Glutamatergic neuron (in vitro differentiated cells): Measurements from ENCODE around the gene CROCC2. TPM values are rescaled to one million over a fixed set of nuclear protein-coding genes. Genes with fewer than 3 reads are reported as not detected.
A peak's percentile ranks its signal among the peaks of the same experiment; 100 is the strongest.

ENCODE experiments used
- DNase-seq: peaks from one replicate; pipeline ENCODE4 v3.0.0; 2022
- H3K27ac Mint-ChIP-seq: one replicate; pipeline ENCODE4 v1.8.0; 2020; ENCODE audit warnings: mild to moderate bottlenecking, mixed read lengths, inconsistent platforms; ENCODE audit not compliant: unreplicated experiment
- H3K27me3 Mint-ChIP-seq: one replicate; pipeline ENCODE4 v1.8.0; 2020; ENCODE audit warnings: mild to moderate bottlenecking, moderate library complexity, mixed read lengths, inconsistent platforms; ENCODE audit not compliant: unreplicated experiment
- H3K36me3 Mint-ChIP-seq: one replicate; pipeline ENCODE4 v1.8.0; 2020; ENCODE audit warnings: mild to moderate bottlenecking, mixed read lengths, inconsistent platforms; ENCODE audit not compliant: unreplicated experiment
- H3K4me1 Mint-ChIP-seq: one replicate; pipeline ENCODE4 v1.8.0; 2020; ENCODE audit warnings: mild to moderate bottlenecking, low read depth, mixed read lengths, inconsistent platforms; ENCODE audit not compliant: unreplicated experiment
- H3K4me3 Mint-ChIP-seq: one replicate; pipeline ENCODE4 v1.8.0; 2020; ENCODE audit warnings: mild to moderate bottlenecking, mixed read lengths, inconsistent platforms; ENCODE audit not compliant: unreplicated experiment
- H3K9me3 Mint-ChIP-seq: one replicate; pipeline ENCODE4 v1.8.0; 2020; ENCODE audit warnings: mild to moderate bottlenecking, moderate library complexity, mixed read lengths, inconsistent platforms; ENCODE audit not compliant: unreplicated experiment
- CTCF ChIP-seq: fragments of 200-600 bp; sonication (generic); IDR thresholded peaks from one replicate; pipeline ENCODE4 v1.5.0; 2021; ENCODE audit not compliant: partially characterized antibody, unreplicated experiment
- total RNA-seq: library from RNA; stranded (reverse); fragmentation: NEBNext Ultra II Directional; extraction: Animal tissue kit (Norgen Biotek cat#: 25700); gene quantifications from one replicate; pipeline ENCODE4 v1.2.1, GENCODE V29; 2021; ENCODE audit not compliant: unreplicated experiment

CROCC2 gene
- total RNA-seq, 1 donor from 2014 or later = not detected

DNA sequence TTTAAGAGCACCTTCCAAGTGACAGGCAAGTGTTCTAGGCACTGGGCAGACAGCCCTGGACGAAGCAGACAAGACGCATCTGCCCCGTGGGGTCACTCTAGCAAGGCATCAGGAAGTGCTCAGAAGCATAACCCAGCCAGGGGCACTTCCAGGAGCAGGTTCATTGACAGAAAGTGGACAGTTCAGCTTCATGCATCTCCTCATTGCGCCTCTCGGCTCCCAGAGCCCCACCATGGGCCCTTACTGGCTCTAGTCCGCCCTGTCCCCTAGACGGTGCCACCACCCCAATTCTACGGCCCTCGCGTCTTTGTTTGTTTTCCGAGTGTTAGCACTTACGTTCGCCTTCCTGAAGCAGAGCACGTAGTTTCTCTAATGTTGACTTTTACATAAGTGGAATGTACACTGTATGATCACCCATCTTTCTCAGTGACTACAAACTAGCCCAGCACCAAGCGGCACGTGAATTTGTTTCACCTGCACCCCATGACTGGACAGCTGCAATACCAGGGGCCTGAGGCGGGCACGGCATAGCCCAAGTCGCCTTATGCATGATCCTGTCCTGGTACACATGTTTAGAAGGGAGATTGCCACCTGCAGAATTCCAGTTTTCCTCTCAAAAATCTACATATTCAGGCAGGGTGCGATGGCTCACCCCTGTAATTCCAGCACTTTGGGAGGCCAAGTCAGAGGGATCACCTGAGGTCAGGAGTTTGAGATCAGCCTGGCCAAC is 125.5 kb downstream of the CROCC2 start:
- no peaks in the 10 kb centered on the region for H3K4me1 Mint-ChIP-seq
- H3K27ac Mint-ChIP-seq = no peak overlapping the region
- no peak for DNase-seq
- H3K4me3 Mint-ChIP-seq = no peak overlapping the region
- peaks cover 4% of the 10 kb centered on the region for H3K36me3 Mint-ChIP-seq
- TF ChIP-seq CTCF = no peak
- peaks cover 1% of the 10 kb centered on the region for H3K9me3 Mint-ChIP-seq
- peaks cover 7% of the 10 kb centered on the region for H3K27me3 Mint-ChIP-seq

DNA sequence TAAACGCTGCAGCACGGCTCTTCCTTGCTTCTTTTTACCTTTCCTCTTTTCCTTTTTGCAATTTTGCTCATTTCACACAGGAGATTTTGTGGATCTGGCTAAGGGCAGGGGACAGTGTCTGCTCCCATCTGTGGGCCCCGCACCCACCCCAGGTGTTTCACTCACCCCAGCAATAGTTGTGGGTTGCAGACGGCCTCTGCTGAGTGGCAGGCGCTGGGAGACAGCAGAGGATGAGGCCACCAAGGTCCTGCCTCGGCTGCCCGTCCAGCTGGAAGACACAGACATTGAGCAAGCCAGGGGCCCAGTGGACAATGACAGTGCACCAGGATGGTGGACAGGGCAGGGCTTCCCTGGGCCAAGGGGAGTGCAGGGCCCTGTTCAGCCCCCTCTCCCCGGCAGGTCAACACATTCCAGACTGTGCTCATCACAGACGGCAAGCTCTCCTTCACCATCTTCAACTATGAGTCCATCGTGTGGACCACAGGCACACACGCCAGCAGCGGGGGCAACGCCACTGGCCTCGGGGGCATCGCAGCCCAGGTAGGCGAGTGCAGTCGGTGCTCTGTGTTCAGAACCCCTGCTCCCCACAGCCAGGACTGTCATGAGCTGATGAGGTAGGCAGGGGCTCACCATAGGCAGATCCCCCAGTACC is 127.3 kb downstream of the CROCC2 start:
- Mint-ChIP-seq H3K9me3 (peaks cover 5% of the 10 kb centered on the region), H3K36me3 (no peaks in the 10 kb centered on the region), H3K4me1 (no peaks in the 10 kb centered on the region), H3K27me3 (peaks cover 5% of the 10 kb centered on the region), H3K4me3 (peak overlapping the region; percentile 25), H3K27ac (no peak overlapping the region)
- DNase-seq = no peak
- no peak for TF ChIP-seq CTCF

DNA sequence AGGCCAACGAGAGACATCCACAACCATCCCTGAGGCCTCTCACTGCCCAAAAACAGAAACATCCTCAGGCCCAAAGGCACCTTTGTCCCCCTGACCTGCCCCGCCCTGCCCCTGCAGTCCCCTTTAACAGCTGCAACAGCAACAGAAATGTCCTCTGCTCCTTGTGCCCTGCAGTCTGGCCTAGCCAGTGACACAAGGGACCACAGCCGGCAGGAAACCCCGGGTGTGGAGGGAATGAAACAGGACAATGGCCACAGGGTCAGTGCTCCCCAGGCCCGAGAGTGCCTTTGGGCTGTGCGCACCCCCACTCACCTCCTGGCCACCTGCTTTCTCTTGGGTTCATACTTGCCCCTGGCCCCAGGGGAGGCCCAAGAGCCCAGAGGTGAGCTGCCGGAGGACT is 127.9 kb downstream of the CROCC2 start:
- Mint-ChIP-seq H3K27me3 (peaks cover 5% of the 10 kb centered on the region), H3K9me3 (peaks cover 5% of the 10 kb centered on the region), H3K27ac (no peak overlapping the region), H3K4me1 (no peaks in the 10 kb centered on the region), H3K36me3 (no peaks in the 10 kb centered on the region), H3K4me3 (no peak overlapping the region)
- no peak for TF ChIP-seq CTCF
- DNase-seq = no peak

- Mint-ChIP-seq H3K27me3 (peaks cover 5% of the 10 kb centered on the region), H3K4me3 (no peak overlapping the region), H3K36me3 (no peaks in the 10 kb centered on the region), H3K4me1 (no peaks in the 10 kb centered on the region), H3K9me3 (peaks cover 5% of the 10 kb centered on the region), H3K27ac (no peak overlapping the region)
- DNase-seq = no peak
- TF ChIP-seq CTCF = no peak
These were observed 128.5 kb downstream of the CROCC2 start for GRCh38 chr2:241034490-241035141.
